DLD1 (cell line): ENCODE measurements around the gene ZNF568.

Experiments
- in situ Hi-C: cut with HindIII; loops from 2 replicates; pipeline ENCODE4 v1.10.0; 2017; ENCODE audit warnings: low sequenced_read_pairs

Gene ZNF568

GRCh38 chr19:36997843-36998235 is 81.7 kb downstream of the ZNF568 start:
- in situ Hi-C loops, result no loop called here

DNA sequence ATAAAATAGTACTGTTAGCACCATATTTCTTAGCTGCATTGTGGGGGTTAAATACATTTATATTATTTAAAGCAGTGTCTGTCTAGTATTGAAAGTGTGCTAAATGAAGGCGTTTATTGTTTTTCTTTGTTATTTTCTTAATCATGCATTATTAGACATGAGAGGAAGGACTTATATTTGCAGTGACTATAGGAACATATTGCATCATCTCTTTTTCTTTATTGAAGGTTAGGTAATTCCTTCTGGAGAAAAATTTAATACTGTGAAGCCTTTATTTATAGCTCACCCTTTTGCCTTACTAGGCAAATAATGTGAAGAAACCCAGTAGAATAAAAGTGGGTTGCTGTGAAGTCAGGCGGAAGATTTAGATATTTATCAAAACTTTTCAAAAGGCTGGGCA is 83.2 kb downstream of the ZNF568 start:
- in situ Hi-C loops, result no loop called here

DNA sequence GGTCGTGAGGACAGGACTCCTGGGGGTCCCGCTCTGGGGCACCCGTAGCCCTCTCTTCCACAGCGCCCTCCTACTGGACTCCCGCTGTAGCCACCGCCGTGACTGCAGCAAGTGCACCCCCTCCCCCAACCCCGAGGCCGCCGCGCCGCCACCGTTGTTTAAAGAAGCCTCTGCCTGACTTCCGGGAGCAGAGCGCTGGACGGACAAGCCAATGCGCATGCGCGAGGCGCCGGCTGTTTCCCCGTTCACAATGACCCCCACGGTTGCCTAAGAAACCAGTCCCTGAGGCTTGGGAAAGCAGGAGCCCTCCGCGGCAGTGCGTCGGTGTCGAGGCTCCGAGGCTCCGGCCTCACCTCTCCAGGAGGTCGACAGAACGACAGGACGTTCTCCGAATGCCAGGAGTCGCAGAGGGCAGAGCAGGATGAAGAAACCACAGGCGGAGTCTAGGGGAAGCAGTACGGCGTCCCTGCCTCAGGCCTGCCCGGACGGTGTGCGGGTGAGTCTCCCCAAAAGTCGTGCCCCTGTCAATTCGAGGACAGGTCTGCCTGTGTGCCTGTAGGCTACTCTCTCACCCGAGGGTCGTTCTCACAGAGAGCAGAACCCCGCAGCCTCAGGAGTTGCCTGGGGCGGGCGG is 91.6 kb downstream of the ZNF568 start:
- in situ Hi-C loops, result no loop called here

- in situ Hi-C loops, result no loop called here
Observed at GRCh38 chr19:37009871-37010270, 93.7 kb downstream of the ZNF568 start.

DNA sequence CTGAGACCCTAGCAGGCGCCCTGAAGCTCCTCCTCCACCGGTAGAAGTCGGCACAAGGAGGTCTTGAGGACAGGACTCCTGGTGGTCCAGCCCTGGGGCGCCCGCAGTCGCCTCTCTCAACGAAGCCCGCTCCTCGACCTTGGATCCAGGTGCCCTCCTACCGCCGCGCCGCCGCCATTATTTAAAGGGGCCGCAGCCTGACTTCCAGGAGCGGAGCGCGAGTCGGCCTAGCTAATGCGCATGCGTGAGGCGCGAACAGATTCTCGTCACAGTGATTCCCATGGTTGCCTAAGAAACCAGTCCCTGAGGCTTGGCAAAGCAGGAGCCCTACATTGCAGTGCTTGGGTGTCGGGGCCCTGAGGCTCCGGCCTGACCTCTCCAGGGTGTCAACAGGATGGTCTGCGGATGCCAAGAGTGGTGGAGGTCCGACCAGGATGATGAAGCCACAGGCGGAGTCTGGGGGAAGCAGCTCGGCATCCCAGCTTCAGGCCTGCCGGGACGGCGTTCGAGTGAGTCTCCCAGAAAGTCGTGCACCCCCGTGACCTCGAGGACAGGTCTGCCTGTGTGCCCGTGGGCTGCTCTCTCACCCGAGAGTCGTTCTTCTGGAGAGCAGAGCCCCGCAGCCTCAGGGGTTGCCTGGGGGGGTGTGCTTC is 96.1 kb downstream of the ZNF568 start:
- in situ Hi-C loops, result no loop called here

GRCh38 chr19:37014456-37014855 is 98.3 kb downstream of the ZNF568 start:
- in situ Hi-C loops, result no loop called here

GRCh38 chr19:37045140-37045539 is 129.0 kb downstream of the ZNF568 start:
- in situ Hi-C loops, result no loop called here
